Activated effector memory CD4-positive, alpha-beta T cell treated with Interleukin-2 at 50 U/mL for 16 hours (primary cell): ENCODE measurements around the gene EPHB6.

Experiments used
- DNase-seq: peaks from one replicate; pipeline ENCODE4 v3.0.0-alpha.2; 2020

The EPHB6 gene, protein sequence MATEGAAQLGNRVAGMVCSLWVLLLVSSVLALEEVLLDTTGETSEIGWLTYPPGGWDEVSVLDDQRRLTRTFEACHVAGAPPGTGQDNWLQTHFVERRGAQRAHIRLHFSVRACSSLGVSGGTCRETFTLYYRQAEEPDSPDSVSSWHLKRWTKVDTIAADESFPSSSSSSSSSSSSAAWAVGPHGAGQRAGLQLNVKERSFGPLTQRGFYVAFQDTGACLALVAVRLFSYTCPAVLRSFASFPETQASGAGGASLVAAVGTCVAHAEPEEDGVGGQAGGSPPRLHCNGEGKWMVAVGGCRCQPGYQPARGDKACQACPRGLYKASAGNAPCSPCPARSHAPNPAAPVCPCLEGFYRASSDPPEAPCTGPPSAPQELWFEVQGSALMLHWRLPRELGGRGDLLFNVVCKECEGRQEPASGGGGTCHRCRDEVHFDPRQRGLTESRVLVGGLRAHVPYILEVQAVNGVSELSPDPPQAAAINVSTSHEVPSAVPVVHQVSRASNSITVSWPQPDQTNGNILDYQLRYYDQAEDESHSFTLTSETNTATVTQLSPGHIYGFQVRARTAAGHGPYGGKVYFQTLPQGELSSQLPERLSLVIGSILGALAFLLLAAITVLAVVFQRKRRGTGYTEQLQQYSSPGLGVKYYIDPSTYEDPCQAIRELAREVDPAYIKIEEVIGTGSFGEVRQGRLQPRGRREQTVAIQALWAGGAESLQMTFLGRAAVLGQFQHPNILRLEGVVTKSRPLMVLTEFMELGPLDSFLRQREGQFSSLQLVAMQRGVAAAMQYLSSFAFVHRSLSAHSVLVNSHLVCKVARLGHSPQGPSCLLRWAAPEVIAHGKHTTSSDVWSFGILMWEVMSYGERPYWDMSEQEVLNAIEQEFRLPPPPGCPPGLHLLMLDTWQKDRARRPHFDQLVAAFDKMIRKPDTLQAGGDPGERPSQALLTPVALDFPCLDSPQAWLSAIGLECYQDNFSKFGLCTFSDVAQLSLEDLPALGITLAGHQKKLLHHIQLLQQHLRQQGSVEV

DNA sequence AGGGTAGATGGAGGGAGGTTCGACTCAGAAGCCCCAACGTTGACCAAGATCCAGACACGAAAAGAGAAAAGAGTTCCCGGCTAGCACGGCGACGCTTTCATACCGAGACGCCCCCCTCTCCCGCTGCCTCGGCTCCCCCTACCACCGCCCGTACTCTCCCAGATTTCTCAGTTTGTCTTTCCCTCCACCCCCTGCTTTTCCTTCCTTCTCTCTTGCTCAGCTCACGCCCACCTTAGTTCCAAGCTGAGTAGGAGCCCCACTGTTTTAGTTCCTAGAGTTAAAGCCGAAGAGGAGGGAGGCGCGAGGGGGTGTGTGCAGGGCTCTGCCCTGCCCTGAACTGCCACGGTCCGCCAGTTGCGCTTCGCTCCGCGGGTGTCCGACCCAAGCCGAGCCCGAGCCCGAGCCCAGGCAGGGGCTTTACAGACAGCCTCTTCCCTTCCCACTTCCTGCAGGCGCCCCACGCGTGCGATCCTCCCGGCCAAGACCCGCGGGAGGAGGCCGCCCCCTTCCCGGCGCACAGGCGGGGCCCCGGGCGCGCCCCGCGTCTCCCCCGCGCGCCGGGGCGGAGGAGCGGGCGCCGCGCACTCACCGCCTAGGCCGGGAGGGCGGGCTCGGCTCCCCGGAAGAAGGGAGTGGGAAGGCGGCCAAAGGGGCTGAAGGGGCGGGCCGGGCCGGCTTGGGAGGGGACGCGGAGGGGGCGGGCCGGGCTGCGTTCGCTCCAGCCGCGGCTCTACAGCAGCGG, at the start of gene EPHB6:
Gene EPHB6, plus strand, starts transcription at position 705 of the 742 bp plus-strand sequence. CDS start 8,152 bp downstream, outside the sequence.
- peak; percentile 45 for DNase-seq

DNA sequence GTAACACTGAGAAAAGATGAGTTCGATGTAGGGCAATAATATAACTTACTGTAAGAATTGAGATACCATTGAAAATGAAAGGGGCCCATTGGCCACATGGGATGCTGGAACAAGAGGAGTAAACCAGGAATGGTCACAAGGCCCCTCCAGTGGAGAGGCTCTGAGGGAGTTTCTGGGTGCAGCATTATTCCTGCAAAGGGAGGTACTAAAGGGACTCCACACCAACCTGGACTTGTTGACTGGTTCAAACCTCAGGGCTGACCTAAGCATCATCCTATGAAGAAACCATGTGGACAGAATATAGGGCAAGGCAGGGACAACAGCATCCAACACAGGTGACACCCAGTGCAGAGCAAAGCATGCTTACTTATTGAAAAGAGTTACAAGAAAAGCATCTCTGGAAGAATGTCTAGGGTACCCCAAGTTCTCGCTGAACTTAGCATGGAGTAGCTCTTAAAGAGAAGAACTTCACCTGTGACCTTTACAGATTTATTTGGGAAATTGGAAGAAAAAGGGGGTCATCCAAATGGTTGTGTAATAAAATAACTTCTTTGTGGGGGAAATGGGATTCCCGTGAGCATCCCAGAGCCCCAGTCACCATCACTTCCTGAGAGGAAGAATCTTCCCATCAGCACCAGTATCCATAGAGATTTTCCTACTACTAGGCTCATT, 49.4 kb upstream of the EPHB6 start:
- DNase-seq: no peak

- no peak for DNase-seq
Observed at GRCh38 chr7:142806022-142806356, 48.9 kb upstream of the EPHB6 start.

GRCh38 chr7:142806957-142807356, 47.9 kb upstream of the EPHB6 start:
- no peak for DNase-seq

- no peak for DNase-seq
Observed at GRCh38 chr7:142807855-142808460, 46.9 kb upstream of the EPHB6 start.

- no peak for DNase-seq
Observed at GRCh38 chr7:142808461-142808801, 46.4 kb upstream of the EPHB6 start.

- DNase-seq: peak; percentile 95
Observed at GRCh38 chr7:142808802-142809583, 45.9 kb upstream of the EPHB6 start.

DNA sequence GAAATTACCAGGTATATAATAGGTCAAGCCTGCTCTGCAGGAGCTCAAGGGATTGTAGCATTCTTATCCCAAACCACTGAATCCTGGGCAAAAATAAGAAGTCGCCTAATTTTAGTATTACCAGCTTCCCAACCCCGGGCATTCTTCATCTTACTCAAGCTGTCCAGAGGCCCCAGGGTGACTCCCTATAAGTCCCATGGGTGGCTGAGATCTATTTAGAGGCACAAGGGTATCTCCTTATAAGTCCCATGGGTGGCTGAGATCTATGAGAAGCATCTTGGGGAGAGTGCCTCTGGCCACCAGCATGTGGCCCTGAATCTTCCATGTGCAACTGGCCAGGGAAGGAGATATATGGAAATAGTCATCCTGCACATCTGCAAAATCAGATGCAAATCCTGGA, 45.2 kb upstream of the EPHB6 start:
- no peak for DNase-seq

DNA sequence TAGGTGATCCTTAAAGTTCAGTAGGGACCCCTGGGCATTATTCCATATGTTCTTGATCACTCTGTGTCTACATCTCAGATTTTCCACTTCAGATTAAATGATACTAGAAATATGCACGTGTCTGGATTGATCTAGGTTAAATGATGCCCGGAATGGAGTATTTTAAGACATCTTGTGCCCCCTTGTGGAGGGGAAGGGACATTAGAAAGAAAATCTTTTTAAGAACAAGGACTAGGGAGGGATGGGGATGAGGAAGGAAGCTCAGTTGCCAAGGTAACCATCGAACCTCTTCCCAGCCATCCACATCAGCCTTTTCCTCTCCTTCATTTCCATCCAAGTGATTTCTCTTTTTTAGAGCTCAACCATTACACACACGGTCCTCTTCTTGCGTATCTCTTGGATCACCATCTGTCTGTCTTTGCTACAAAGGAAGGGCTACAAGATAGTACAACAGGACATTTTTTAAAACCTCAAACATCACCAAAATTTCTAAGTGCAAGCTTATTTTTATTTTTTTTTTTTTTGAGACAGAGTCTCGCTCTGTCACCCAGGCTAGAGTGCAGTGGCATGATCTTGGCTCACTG, 43.6 kb upstream of the EPHB6 start:
- no peak for DNase-seq

DNA sequence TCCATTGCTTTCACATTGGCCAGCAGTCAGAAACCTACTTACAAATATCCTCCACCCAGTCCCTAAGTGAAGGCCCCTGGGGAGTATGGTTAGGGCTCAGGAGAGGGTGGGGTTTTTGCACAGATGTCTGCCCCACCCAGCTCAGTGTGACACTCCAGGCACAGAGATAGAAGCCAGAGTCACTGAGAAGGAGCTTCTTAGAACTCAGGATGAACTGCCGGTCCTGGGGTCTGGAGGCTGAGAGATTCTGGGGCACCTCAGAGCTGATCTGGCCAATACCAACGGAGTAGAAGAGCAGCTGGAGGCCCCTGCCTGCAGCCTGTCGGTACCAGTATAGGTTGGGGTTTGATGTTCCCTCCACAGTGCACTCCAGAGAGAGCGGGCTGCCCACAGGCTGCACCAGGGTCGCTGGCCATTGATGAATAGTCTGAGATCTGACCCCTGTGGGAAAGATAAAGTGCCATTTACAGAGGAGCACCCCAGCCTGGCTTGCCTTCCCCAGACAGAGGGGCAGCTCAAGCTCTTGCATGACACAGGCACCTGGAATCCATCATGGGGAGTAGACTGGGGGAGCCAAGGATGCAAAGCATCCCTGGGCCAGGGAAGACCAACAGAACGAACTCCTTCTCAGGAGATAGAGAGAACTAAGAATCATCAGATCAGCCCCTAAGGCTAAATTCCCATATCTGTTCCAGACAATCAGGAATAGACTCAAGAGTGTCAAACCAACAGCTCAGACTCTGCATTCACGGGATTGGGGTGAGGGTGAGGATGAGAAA, 42.2 kb upstream of the EPHB6 start:
- no peak for DNase-seq

- DNase-seq: no peak
Observed at GRCh38 chr7:142813226-142813625, 41.6 kb upstream of the EPHB6 start.

DNA sequence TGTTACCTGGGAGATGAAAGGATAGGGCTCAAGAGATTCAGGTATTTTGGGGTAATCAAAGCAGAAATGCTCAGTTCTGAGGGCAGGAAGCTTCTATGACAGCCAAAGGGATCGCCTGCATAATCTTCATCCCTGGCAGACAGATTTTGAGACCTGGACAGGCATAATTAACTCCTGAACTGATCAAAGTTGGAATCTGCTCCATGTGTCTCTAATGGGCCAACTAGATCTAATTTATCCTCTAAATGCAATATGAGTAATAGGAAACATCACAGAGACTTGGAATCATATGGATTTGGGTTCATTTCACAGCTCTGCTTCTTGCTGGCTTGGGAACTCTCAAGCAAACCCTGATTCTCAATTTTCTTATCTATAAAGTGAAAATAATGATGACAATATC, 41.2 kb upstream of the EPHB6 start:
- DNase-seq: no peak

- DNase-seq: no peak
Observed at GRCh38 chr7:142814451-142814850, 40.4 kb upstream of the EPHB6 start.

DNA sequence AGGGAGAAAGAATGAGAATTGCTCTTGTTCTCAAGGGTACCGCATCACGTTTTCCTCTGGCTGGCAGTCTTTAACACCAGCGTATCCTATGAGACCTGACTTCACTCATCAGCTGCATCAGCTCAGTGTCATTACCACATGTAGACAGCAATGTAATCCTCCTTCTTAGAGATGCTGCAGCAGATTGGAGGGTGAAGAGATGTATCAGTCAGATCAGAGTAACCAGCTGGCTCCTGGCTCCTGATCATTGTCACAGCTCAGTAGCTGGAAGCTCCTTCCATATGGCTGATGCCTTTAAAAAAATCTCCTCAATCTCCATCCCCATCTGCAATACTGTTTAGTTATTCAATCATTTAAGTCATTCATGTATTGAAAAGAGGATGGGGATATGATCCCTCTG, 39.7 kb upstream of the EPHB6 start:
- no peak for DNase-seq

- no peak for DNase-seq
Observed at GRCh38 chr7:142817506-142817905, 37.4 kb upstream of the EPHB6 start.

- no peak for DNase-seq
Observed at GRCh38 chr7:142819530-142819929, 35.3 kb upstream of the EPHB6 start.

DNA sequence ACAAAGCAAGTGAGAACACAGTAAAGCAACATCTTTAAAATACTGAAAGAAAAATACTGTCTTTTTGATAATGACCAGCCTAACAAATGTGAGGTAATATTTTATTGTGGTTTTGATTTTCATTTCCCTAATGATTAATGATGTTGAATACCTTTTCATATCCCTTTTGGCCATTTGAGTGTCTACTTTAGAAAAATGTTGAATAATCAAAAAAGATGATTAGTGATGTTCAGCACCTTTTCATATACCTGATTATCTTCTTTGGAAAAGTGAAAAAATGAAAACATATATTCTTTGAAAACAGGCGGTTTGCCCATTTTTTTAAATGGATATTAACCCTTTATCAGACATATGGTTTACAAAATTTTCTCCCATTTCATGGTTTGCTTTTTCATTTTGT, 32.2 kb upstream of the EPHB6 start:
- no peak for DNase-seq

GRCh38 chr7:142827951-142828500, 26.9 kb upstream of the EPHB6 start:
- DNase-seq: no peak

- no peak for DNase-seq
Observed at GRCh38 chr7:142832417-142832816, 22.5 kb upstream of the EPHB6 start.
